ENCODE measurements around the gene U2SURP. TPM values are rescaled to one million over a fixed set of nuclear protein-coding genes. Genes with fewer than 3 reads are reported as not detected.

The U2SURP gene
- total RNA-seq, 1 donor from 2014 or later = 189 TPM

DNA sequence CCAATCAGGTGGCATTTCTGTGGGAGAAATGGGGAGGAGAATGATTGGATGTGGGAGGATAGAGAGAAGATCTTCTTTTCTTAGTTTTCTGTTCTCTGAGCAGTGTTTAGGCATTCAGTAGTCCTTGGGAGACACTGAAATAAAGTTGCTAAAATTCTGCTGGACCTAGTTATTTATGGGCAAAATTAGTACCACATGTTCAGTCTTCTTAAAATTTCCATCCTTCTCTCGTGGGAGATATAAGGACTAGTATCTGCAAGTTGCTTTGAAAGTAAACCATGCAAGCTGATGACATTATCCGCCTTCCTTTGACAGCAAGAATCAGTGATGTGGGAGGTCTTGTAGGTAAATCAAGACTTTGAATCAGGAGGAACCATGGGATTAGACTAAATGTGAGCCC is 98.3 kb downstream of the U2SURP start:
- Mint-ChIP-seq H3K36me3 (ENCODE audit: low read depth) (no peaks in the 10 kb centered on the region), H3K27me3 (peaks cover 8% of the 10 kb centered on the region), H3K4me3 (no peak overlapping the region), H3K4me1 (no peaks in the 10 kb centered on the region), H3K27ac (no peak overlapping the region), H3K9me3 (peaks cover 11% of the 10 kb centered on the region)
- intact Hi-C loops (cut with micrococcal nuclease) = no loop called here
- no peak for DNase-seq

DNA sequence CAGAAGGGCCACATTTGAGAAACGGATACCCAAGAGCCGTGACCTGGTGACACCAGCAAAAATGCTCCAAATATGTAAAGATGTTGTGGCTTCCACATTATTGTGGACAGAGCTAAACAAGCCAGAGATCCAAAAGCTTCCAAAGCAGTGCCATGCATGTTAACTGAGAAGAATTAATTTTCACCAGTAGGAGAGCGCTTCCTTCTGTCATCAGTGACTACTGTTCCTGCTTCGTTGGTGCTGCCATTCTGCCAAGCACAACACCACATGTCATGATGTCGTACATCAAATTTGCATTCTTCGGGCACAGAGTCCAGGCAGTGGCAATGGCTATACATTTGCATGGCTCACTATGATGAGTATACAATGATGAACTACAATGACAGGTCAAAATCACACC is 99.1 kb downstream of the U2SURP start:
- intact Hi-C loops (cut with micrococcal nuclease) = no loop called here
- H3K4me3 Mint-ChIP-seq = no peak overlapping the region
- H3K36me3 Mint-ChIP-seq (ENCODE audit: low read depth) = no peaks in the 10 kb centered on the region

DNA sequence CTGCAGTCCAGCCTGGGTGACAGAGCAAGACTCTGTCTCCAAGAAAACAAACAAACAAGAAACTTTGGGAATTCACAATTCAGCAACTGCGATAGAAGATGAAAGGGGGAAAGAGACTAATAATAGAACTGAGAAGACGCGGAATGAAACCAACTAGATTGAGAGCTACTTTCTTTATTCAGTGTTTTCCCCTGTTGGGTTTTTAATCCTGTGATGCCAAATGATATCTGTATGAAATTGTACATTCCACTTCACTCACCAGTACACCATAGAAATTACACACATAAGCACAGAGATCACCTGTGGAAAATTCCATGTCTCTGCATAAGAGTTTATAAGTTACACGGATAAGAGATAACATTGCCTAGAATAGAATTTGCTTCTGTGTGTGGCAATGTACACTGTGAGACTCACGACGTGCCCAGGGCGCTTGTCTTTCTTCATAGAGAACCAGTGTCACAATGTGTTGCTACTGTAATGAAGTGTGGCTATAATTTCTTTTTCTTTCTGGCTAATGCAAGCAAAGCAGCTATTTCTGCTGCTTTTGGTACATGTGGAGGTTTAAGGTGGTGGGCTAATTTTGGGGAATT is 100.5 kb downstream of the U2SURP start:
- Mint-ChIP-seq H3K4me1 (no peaks in the 10 kb centered on the region), H3K27ac (no peak overlapping the region), H3K9me3 (peaks cover 21% of the 10 kb centered on the region), H3K27me3 (peaks cover 7% of the 10 kb centered on the region), H3K36me3 (ENCODE audit: low read depth) (no peaks in the 10 kb centered on the region), H3K4me3 (no peak overlapping the region)
- intact Hi-C loops (cut with micrococcal nuclease) = no loop called here
- DNase-seq = no peak

More for the DNA sequence above, 99.1 kb downstream of the U2SURP start:
- no peaks in the 10 kb centered on the region for H3K4me1 Mint-ChIP-seq
- H3K9me3 Mint-ChIP-seq = peaks cover 17% of the 10 kb centered on the region
- H3K27ac Mint-ChIP-seq = no peak overlapping the region
- DNase-seq = no peak
- H3K27me3 Mint-ChIP-seq = peaks cover 8% of the 10 kb centered on the region

DNA sequence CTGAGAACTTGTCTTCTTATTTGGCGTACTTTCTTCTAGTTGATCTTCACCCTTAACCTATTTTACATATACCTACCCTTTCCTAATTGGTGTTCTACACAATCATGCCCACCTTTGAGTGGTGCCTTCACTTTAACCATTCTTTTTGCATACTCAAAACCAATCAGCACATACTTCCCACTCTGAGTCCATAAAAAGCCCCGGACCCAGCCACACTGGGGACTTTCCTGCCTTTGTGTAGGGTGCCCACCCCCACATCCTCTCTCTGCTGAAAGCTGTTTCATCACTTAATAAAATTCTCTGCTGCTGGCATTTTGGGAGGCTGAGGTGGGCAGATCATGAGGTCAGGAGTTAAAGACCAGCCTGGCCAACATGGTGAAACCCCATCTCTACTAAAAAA is 102.3 kb downstream of the U2SURP start:
- peaks cover 20% of the 10 kb centered on the region for H3K9me3 Mint-ChIP-seq
- no peak overlapping the region for H3K27ac Mint-ChIP-seq
- H3K36me3 Mint-ChIP-seq (ENCODE audit: low read depth) = no peaks in the 10 kb centered on the region
- H3K4me1 Mint-ChIP-seq = no peaks in the 10 kb centered on the region
- H3K27me3 Mint-ChIP-seq = peaks cover 5% of the 10 kb centered on the region
- H3K4me3 Mint-ChIP-seq = no peak overlapping the region
- DNase-seq = no peak
- intact Hi-C loops (cut with micrococcal nuclease) = no loop called here

DNA sequence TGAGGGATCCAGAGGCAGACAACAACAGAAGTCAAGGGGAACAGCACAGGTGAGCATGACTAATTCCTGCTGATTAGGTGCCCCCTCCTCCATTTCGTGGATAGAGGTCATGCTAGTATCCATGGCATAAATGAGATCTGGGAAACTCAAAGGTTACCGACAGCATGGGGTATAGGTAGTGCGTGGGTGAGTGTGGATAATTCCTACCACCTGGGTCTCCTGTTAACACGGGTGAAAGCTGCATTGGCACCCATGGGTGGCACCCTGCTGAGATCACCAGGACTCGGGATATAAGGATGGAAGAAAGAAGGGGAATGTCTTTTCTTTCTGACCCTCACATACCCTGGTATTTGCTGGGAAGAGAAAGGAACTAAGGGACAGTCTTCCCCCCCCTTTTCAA is 103.8 kb downstream of the U2SURP start:
- Mint-ChIP-seq H3K4me3 (no peak overlapping the region), H3K4me1 (no peaks in the 10 kb centered on the region), H3K9me3 (peaks cover 20% of the 10 kb centered on the region), H3K27ac (no peak overlapping the region), H3K36me3 (ENCODE audit: low read depth) (no peaks in the 10 kb centered on the region), H3K27me3 (peaks cover 5% of the 10 kb centered on the region)
- intact Hi-C loops (cut with micrococcal nuclease) = no loop called here
- no peak for DNase-seq

DNA sequence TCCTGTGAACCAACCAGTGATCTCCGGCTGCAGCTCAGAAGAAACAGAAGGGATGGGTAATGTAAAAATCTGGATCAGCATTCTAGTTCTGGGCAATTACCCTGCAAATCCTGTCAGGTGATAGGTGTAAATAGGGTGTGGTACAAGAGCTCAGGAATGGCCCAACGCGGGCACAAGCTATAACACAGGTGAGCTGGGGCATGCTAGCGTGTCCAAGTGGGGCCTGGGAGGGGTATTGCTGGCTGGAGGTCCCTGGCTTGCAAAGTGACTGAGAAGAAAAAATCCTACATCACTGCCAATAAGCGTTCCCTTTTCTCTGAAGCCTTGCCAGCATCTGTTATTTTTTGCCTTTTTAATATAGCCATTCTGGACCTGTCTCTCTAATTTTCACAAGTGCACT is 108.5 kb downstream of the U2SURP start:
- H3K4me3 Mint-ChIP-seq = no peak overlapping the region
- H3K9me3 Mint-ChIP-seq = peaks cover 14% of the 10 kb centered on the region
- DNase-seq = no peak
- no peak overlapping the region for H3K27ac Mint-ChIP-seq
- no peaks in the 10 kb centered on the region for H3K36me3 Mint-ChIP-seq (ENCODE audit: low read depth)
- intact Hi-C loops (cut with micrococcal nuclease) = no loop called here
- H3K4me1 Mint-ChIP-seq = no peaks in the 10 kb centered on the region
- peaks cover 8% of the 10 kb centered on the region for H3K27me3 Mint-ChIP-seq

Other genes starting within 250 kb of the U2SURP start
- gene PCOLCE2, start 112.5 kb upstream of the U2SURP start, total RNA-seq = 0.28 and 0.33 TPM in 2 replicates
- not detected in 2 replicates for gene PAQR9, start 37.9 kb upstream of the U2SURP start, total RNA-seq
- gene CHST2, start 118.2 kb downstream of the U2SURP start, total RNA-seq = 6.1 and 6.4 TPM in 2 replicates